ENCODE results near the gene ELP4.
"Not testable (repeated sequence)": the region's sequence is repeated elsewhere in the genome, so short reads cannot be mapped to it uniquely, and the experiment has no call there.

ELP4 gene, protein sequence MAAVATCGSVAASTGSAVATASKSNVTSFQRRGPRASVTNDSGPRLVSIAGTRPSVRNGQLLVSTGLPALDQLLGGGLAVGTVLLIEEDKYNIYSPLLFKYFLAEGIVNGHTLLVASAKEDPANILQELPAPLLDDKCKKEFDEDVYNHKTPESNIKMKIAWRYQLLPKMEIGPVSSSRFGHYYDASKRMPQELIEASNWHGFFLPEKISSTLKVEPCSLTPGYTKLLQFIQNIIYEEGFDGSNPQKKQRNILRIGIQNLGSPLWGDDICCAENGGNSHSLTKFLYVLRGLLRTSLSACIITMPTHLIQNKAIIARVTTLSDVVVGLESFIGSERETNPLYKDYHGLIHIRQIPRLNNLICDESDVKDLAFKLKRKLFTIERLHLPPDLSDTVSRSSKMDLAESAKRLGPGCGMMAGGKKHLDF

DNA sequence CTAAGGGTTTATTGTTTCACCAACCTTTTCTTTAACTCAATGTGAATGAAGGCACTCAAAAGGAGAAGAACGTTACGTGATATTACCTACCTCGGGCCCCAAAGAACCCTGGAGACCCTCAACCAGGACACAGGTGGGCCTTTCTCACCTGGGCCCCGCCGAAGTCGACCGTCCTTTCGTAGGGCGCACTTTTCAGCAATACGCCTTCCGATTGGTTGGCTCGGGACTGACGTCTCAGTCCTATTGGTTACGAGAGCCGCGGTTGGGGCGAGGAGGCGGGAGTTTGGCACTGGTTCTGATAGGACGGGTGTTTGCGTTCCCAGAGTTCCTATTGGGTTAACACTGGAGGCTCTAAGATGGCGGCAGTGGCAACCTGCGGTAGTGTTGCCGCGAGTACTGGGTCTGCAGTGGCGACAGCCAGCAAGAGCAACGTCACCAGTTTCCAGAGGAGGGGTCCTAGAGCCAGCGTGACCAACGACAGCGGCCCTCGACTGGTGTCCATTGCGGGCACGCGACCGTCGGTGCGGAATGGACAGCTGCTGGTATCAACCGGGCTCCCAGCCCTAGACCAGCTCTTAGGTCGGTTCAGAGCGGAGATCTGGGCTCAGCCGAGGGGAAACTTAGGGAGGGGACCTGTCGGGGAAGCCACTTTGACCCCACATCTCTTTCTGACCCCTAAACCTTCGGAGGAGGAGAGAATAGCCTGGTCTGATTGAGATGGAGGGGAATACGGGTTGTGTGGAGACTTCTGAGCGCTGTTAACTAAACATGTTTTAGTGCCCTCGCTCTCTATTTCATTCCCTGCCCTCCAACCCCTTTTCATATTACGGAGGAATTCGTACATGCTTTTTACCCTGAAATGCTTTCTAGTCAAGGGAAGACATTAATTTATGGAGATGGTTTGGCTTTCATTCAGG is at the start of gene ELP4, which contains the start of gene IMMP1L:
ELP4 (plus strand) TSS at position 339 of the 917 bp plus-strand sequence; CDS start at position 357, 18 bp downstream.
IMMP1L (minus strand) TSS at position 194 of the 917 bp plus-strand sequence. CDS start 46,346 bp downstream, outside the sequence.
- peak; percentile 97 for DNase-seq (ENCODE audit: low spot score)

DNA sequence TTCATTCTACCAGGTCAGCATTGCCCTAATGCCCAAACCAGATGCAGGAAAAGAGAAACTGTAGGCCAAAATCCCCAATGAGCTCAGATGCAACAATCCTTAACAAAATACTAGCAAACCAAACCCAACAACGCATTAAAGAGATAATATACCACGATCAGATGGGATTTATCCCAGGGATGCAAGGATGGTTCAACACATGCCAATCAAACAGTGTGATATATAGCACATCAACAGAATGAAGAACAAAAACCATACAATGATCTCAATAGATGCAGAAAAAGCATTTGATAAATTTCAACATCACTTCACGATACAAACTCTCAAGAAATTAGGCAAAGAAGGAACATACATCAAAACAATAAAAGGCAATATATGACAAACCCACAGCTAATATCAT is 45.1 kb upstream of the ELP4 start:
- no peak for DNase-seq (ENCODE audit: low spot score)

DNA sequence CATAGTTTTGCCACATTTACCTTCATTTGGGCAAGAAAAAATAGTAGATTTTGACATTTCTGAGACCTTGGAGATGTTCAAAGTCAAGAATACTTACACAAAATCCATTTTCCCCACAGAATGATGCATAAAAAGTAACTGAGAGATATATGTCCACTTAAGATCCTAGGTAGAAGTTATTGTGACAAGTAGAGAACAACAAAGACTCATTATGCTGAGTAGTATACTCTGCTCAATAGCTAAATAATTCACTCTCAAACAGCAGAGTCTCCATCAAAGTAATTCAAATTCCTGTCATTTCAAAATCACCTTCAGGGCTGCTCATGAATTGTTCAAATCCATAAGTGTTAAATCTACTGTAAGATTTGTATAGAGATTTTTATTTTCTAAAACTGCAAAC is 35.5 kb upstream of the ELP4 start:
- DNase-seq (ENCODE audit: low spot score) = no peak

- no peak for DNase-seq (ENCODE audit: low spot score)
Measured at GRCh38 chr11:31477528-31478222, 31.9 kb upstream of the ELP4 start.

- DNase-seq (ENCODE audit: low spot score) = no peak
Measured at GRCh38 chr11:31478223-31478590, 31.4 kb upstream of the ELP4 start.

- no peak for DNase-seq (ENCODE audit: low spot score)
Measured at GRCh38 chr11:31479066-31479465, 30.5 kb upstream of the ELP4 start.

DNA sequence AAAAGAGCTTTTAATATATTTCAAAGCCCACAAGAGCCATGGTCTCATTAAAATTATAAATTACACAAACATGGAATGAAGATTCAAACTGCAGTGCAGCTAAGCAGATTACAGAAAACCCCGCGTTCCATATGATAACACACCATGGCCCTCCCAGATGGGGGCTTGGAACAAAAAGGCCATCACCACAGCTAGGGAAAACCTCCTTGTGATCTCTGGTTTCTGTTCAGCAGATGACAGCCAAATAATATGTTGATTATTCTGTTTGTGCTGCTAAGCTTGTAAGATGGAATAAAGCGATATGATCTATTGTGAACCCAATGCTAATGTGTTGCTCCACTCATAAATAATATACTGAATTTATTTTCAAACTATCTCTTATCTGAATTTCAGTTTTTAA is 28.6 kb upstream of the ELP4 start:
- DNase-seq (ENCODE audit: low spot score) = no peak

- DNase-seq (ENCODE audit: low spot score) = no peak
Measured at GRCh38 chr11:31484497-31484896, 25.1 kb upstream of the ELP4 start.

DNA sequence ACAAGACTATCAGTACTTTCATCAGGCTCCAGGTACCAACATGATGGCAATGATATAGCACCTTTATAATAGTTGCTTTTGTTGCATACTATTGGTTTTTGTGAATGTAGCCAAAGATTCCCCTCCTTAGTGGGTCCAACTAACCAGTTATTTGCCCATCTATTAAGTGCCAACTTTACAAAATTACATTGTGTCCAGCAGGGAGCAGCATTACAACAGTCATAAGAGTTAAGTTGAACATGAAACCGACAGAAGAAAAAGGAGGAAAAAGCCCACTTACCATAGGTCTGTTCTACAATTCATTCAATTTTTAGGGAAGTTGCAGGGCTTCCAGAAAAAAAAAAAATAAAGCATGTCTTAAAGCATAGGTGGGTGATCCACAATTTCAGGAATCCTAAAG is 21.7 kb upstream of the ELP4 start:
- peak; percentile 18 for DNase-seq (ENCODE audit: low spot score)

DNA sequence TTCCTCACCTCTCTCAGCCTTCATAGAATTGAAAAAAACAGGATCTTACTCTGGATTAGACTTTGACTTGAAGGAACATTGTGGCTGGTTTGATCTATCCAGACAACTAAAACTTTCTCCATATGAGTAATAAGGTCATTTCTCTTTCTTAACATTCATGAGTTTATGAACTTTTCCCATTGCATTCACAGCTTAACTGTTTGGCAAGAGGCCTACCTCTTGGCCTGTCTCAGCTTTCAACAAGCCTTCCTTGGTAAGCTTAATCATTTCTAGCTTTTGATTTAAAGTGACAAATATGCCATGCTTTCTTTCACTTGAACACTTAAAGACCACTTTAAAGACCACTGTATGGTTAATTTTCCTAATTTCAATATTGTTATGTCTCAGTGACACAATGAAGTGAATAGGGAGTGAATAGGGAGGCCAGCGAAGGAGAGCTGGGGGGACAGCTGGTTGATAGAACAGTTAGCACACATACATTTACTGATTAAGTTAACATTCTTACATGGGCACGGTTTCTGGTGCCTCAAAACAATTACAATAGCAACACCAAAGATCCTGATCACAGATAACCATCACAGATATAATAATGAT is 17.1 kb upstream of the ELP4 start:
- no peak for DNase-seq (ENCODE audit: low spot score)

- no peak for DNase-seq (ENCODE audit: low spot score)
Measured at GRCh38 chr11:31493235-31493634, 16.3 kb upstream of the ELP4 start.

DNA sequence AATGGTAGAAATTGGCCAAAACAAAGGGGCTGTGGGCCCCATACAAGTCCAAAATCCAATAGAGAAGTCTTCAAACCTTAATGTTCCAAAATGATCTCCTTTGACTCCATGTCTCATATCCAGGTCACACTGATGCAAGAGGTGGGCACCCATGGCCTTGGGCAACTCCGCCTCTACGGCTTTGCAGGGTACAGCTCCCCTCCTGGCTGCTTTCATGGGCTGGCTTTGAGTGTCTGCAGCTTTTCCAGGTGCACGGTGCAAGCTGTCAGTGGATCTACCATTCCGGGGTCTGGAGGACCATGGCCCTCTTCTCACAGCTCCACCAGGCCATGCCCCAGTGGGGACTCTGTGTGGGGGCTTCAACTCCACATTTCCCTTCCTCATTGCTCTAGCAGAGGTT is 15.8 kb upstream of the ELP4 start:
- not testable (repeated sequence) for DNase-seq (ENCODE audit: low spot score)

DNA sequence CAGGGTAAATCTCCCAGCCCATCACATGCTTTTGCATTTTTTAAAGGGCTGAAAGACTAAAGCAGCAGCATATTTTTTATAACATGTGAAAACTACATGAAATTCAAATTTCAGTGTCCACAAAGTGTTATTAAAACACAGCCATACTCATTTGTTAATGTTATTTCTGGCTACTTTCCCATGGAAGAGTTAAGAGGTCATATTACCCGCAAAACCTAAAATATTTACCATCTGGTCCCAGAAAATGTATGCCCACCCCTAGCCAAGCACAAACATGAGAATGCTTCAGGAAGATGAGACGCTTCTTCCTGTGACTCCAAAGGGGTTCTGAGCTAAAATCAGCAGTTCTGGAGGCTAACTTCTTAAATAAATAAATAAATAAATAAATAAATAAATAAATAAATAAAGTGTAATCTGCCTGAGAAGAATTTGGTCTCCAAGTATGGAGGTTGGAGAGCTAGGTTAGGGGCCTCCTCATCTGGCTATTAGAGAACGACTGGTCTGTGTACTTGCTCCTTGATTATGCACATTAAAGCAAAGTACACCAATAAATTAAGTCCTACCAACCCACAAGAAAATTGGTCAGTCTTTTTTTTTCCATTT is 9.9 kb upstream of the ELP4 start:
- no peak for DNase-seq (ENCODE audit: low spot score)

DNA sequence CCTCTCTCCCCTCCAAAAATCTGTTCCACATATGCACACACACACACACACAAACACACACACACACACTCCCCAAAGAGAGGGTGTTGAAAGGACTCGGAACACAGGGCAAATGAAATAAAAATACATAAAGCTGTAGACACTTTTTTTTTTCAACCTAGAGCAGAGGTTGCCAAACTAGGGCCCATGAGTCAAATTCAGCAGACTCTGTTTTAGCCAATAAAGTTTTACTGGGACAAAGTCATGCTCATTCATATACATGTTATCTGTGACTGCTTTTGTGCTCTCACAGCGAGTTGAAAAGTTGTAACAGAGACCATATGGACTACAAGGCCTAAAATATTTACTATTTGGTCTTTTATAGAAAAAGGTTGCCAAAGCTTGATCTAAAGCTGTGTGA is 9.0 kb upstream of the ELP4 start:
- DNase-seq (ENCODE audit: low spot score) = no peak

DNA sequence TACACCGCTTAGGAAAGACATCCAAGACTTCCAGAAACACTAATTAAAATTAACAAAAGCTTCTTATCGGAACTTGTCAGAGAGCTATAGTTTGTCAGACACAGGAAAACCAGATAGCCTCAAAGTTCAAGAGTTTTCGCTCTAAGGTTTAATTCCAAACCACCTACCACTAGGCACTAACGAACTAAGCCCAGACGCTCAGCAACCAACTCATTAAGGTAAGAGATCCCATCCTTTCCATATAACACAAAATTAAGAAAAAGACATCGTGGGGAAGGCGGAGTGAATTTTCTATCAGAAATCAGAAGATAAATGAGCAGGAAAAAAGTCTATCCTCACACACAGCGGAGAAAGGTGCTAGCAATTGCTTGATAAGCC is 527 bp upstream of the ELP4 start:
- DNase-seq (ENCODE audit: low spot score) = peak; percentile 3

- no peak for DNase-seq (ENCODE audit: low spot score)
Measured at GRCh38 chr11:31512117-31512516, 2.5 kb downstream of the ELP4 start.

DNA sequence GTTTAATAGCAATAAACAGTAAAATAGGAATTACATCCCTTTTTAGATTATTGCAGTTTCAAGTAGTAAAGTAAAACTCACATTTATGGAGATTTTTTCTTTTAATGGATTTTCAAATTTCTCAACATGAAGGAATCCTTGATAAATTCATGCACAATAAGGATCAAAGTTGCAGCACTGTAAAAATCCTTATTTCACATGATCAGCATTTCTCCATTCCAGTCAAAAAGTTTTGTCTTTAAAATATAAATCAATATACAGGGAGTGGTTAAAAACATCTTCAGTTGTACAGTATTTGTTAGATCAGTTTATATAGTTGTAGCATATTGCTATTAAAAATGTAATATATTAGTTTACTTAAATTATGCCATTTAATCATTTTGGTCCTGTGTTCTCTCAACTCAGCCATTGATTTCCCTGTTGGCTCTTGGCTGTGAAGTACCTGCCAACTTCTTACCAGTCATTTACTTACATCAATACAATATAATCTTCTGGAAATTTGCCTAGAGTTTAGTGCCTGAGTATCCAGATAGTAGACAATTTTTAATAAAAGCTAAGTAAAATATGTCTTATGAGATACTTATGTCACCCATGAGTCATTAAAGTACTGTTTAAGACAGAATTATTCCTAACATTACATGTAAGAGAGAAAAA is 12.1 kb downstream of the ELP4 start:
- DNase-seq (ENCODE audit: low spot score) = no peak

GRCh38 chr11:31529189-31529588 is 19.6 kb downstream of the ELP4 start:
- DNase-seq (ENCODE audit: low spot score) = no peak

DNA sequence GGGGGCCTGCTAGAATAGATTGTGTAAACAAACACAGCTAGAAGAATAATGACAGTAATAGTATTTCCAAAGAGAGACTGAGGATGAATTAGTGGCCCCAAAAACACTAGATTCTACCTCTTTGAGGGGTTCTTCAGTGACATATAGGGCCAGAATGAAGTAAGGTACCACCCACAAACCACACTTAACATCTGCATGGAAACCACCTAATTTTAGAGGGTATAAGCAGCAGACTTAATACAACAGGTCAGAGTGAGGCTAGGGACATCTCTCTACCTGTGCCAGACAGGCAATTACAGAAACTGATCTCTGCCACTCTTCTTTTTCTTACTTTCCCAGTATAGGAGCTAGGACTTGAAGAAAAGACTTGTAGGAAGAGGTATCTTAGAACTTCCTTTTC is 20.1 kb downstream of the ELP4 start:
- DNase-seq (ENCODE audit: low spot score) = no peak

DNA sequence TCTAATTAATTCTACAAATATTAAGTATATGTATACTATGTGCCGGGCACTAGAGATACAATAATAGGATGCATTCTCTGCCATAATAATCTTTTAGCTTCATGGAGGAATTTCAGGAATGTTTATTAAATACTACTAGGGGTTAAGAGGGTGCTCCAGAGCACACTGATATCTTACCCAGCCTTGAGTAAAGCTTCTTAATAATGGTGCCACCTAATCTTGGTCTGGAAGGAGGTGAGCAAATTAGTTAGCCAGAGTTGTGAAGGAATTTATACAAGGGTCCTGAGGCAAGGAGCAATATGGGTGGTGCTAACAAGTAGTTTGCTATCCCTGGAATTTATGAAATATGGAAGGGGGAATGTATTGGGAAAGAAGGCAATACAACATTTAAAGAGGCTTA is 21.7 kb downstream of the ELP4 start:
- DNase-seq (ENCODE audit: low spot score) = no peak

DNA sequence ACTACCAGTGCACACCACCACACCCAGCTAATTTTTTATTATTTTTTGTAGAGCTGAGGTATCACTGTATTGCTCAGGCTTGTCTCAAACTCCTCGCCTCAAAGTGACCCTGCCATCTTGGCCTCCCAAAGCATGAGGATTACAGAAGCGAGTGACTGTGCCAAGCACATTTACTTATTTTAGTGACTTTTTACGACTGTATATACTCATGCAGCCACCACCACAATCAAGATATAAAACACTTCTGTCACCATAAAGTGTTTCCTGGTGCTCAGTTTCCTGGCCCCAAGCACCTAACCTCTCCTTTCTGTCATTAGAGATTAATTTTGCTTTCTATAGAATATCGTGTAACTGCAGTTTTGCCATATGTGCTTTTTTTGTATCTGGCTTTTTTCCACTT is 25.9 kb downstream of the ELP4 start:
- DNase-seq (ENCODE audit: low spot score) = no peak

Data from AG08396 (cell line).